PC-9 (cell line): Measurements from ENCODE around the gene KCNH2. TPM values are rescaled to one million over a fixed set of nuclear protein-coding genes. Genes with fewer than 3 reads are reported as not detected.
A peak's percentile ranks its signal among the peaks of the same experiment; 100 is the strongest.

ENCODE experiments used
- BruUV-seq: library from RNA; stranded (reverse); fragments of 400-500 nt; replicated peaks from 2 replicates; lab custom pipeline; 2021; lab: Mats Ljungman, UMichigan
- CTCF ChIA-PET: fragments of 300-600 bp; sonication (Branson Sonifier 250); formaldehyde crosslinking; loops from one replicate; lab custom pipeline; 2022; ENCODE audit warnings: antibody characterized with exemption; lab: Charles Lee
- POLR2A ChIA-PET: fragments of 300-600 bp; sonication (Branson Sonifier 250); formaldehyde crosslinking; loops from one replicate; lab custom pipeline; 2022; ENCODE audit warnings: antibody characterized with exemption; ENCODE audit not compliant: unreplicated experiment; lab: Charles Lee
- DNase-seq, 2 experiments: peaks; one replicate each; pipeline versions ENCODE4 v3.0.0 to v3.0.0-alpha.2; 2015 to 2022; ENCODE audit warnings: mixed read lengths in 1 of 2
- H2AFZ ChIP-seq: fragments of 200-600 bp; sonication (generic); 2 replicates; pipeline ENCODE4 v1.8.1; 2017; ENCODE audit warnings: antibody characterized with exemption
- H3F3A ChIP-seq: fragments of 200-600 bp; sonication (generic); 2 replicates; pipeline ENCODE4 v1.8.1; 2017; ENCODE audit warnings: antibody characterized with exemption, mild to moderate bottlenecking, low read depth; ENCODE audit not compliant: insufficient read depth
- H3K27ac ChIP-seq: fragments of 200-600 bp; sonication (generic); 2 replicates; pipeline ENCODE4 v1.6.1; 2016; ENCODE audit warnings: mixed run types
- H3K27me3 ChIP-seq: fragments of 200-600 bp; sonication (generic); 2 replicates; pipeline ENCODE4 v1.6.1; 2016; ENCODE audit warnings: low read depth, mixed run types; ENCODE audit not compliant: insufficient read depth
- H3K36me3 ChIP-seq: fragments of 200-600 bp; sonication (generic); 2 replicates; pipeline ENCODE4 v1.6.1; 2016; ENCODE audit warnings: low read depth, mixed run types
- H3K4me1 ChIP-seq: fragments of 200-600 bp; sonication (generic); replicated peaks from 2 replicates; pipeline ENCODE4 v1.6.1; 2016; ENCODE audit warnings: mixed run types; ENCODE audit not compliant: insufficient read depth
- H3K4me2 ChIP-seq: fragments of 200-600 bp; sonication (generic); 2 replicates; pipeline ENCODE4 v1.6.1; 2017; ENCODE audit warnings: mixed run types
- H3K4me3 ChIP-seq: fragments of 200-600 bp; sonication (generic); 2 replicates; pipeline ENCODE4 v1.6.1; 2016; ENCODE audit warnings: mixed run types
- H3K79me2 ChIP-seq: fragments of 200-600 bp; sonication (generic); 2 replicates; pipeline ENCODE4 v1.6.1; 2017; ENCODE audit warnings: low read depth, mixed run types
- H3K9me2 ChIP-seq: fragments of 200-600 bp; sonication (generic); 2 replicates; pipeline ENCODE4 v1.8.1; 2017; ENCODE audit warnings: mild to moderate bottlenecking; ENCODE audit not compliant: insufficient read depth
- H3K9me3 ChIP-seq: fragments of 200-600 bp; sonication (generic); 2 replicates; pipeline ENCODE4 v1.8.1; 2016; ENCODE audit warnings: low read depth; ENCODE audit not compliant: insufficient read depth
- H4K20me1 ChIP-seq: fragments of 200-600 bp; sonication (generic); 2 replicates; pipeline ENCODE4 v1.8.1; 2017; ENCODE audit not compliant: insufficient read depth
- CTCF ChIP-seq: fragments of 200-600 bp; sonication (generic); conservative IDR thresholded peaks from 2 replicates; pipeline ENCODE4 v1.6.1; 2017; ENCODE audit warnings: mixed run types, antibody characterized with exemption, mild to moderate bottlenecking, moderate library complexity
- EZH2 ChIP-seq: fragments of 200-600 bp; sonication (generic); IDR thresholded peaks from 2 replicates; pipeline ENCODE4 v1.8.0; 2017; ENCODE audit warnings: antibody characterized with exemption, low read depth
- intact Hi-C: fragments of 100-400 bp; cut with micrococcal nuclease; formaldehyde crosslinking; loops from one replicate; pipeline ENCODE4 v1.10.0; 2022; ENCODE audit not compliant: unreplicated experiment
- total RNA-seq: library from RNA; stranded (reverse); gene quantifications from 2 replicates; pipeline ENCODE4 v1.2.3, GENCODE V29; 2021

The KCNH2 gene
- total RNA-seq, 1 experiment from 2014 or later: 1.5 TPM

DNA sequence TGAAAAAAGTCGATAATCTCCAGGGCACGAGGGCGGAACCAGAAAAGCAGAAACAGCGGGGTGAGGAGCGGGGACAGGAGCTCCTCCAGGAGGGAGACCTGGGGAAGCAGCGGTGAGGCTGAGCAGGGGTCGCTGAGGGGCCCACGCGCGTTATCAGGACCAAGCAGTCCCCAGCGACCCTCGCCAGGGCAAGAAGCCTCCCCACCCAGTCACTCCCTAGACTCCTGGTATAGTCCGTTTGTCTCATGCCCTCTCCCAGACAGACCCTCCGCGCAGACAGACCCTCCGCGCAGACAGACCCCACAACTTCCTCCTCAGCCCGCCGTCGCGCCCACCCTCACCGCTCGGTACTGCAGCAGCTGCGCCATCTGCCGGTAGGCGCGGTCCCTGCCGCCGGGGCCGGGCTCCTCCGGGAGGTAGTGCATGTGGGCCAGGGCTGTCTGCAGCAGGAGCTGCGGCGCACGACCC, 39.9 kb upstream of the KCNH2 start:
- H2AFZ ChIP-seq: no peak overlapping the region

GRCh38 chr7:151017370-151017952, 39.3 kb upstream of the KCNH2 start:
- Histone ChIP-seq H3K27ac (no peak overlapping the region), H4K20me1 (no peaks in the 10 kb centered on the region), H3K27me3 (no peaks in the 10 kb centered on the region), H3K4me2 (peak overlapping the region; percentile 57; the same call in 1 of the 2 replicates), H2AFZ (no peak overlapping the region), H3K4me3 (no peak overlapping the region), H3K79me2 (no peaks in the 10 kb centered on the region), H3K4me1 (peaks cover under 1% of the 10 kb centered on the region), H3K9me2 (no peaks in the 10 kb centered on the region), H3K36me3 (no peaks in the 10 kb centered on the region), H3K9me3 (no peaks in the 10 kb centered on the region), H3F3A (peaks cover 12% of the 10 kb centered on the region; the same call in 1 of the 2 replicates)
- intact Hi-C loops: no loop called here
- ChIA-PET POLR2A (no interaction called here), CTCF (interaction anchor here (1.0 kb wide), 2 partner anchors 11 to 119 kb away, joined by 3 to 6 read pairs; partner anchors contain the start of gene ABCB8)
- no TSS peak for BruUV-seq
- TF ChIP-seq EZH2 (no peak), CTCF (no peak)
- DNase-seq: no peak

More for the DNA sequence above, 39.9 kb upstream of the KCNH2 start:
- H3K9me3 ChIP-seq: no peaks in the 10 kb centered on the region
- POLR2A ChIA-PET: no interaction called here
- H3K4me1 ChIP-seq: no peaks in the 10 kb centered on the region; the same call in 1 of the 2 replicates
- H3K27ac ChIP-seq: no peak overlapping the region
- peak overlapping the region; percentile 57 for H3K4me2 ChIP-seq
- no peak overlapping the region for H3K4me3 ChIP-seq
- CTCF ChIA-PET: interaction anchor here (0.5 to 1.3 kb wide), 6 partner anchors 10 to 142 kb away, joined by 3 to 6 read pairs (median 3); partner anchors contain the start of gene ABCB8
- no peaks in the 10 kb centered on the region for H3K9me2 ChIP-seq
- peak in 1 of 2 experiments; percentile 58 for DNase-seq
- intact Hi-C loops: no loop called here
- H3K79me2 ChIP-seq: no peaks in the 10 kb centered on the region
- no peaks in the 10 kb centered on the region for H3K27me3 ChIP-seq
- H3F3A ChIP-seq: peaks cover 12% of the 10 kb centered on the region; the same call in 1 of the 2 replicates
- BruUV-seq: no TSS peak
- no peaks in the 10 kb centered on the region for H4K20me1 ChIP-seq
- no peaks in the 10 kb centered on the region for H3K36me3 ChIP-seq
- TF ChIP-seq CTCF (peak; percentile 97), EZH2 (no peak)

DNA sequence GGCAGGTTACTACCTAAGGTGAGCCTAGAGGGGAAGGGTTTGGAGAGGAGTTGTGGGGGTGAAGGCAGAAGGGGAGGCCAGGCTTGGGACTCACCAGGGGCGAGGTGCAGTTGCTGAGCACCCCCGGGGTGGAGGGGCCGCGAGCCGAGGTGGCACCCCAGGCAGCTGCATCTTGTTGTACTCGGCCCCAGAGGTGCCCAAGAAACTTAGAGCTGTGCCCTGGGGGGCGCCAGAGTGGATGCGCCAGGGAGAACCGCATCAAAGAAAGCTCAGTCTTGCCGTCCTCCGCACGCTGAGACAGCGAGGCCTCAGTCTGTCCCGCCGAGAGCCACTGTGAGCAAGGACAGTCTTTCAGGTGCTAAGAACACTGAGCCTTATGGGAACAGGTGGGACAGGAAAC, 38.8 kb upstream of the KCNH2 start:
- H3K79me2 ChIP-seq: no peaks in the 10 kb centered on the region
- no peak for DNase-seq
- ChIA-PET CTCF (no interaction called here), POLR2A (no interaction called here)
- no peaks in the 10 kb centered on the region for H3K36me3 ChIP-seq
- H3K9me3 ChIP-seq: no peaks in the 10 kb centered on the region
- no TSS peak for BruUV-seq
- H2AFZ ChIP-seq: no peak overlapping the region
- peaks cover 6% of the 10 kb centered on the region for H3K4me1 ChIP-seq
- TF ChIP-seq CTCF: no peak
- TF ChIP-seq EZH2: no peak
- H3K27me3 ChIP-seq: no peaks in the 10 kb centered on the region
- no peaks in the 10 kb centered on the region for H4K20me1 ChIP-seq
- no peak overlapping the region for H3K27ac ChIP-seq
- intact Hi-C loops: no loop called here
- no peak overlapping the region for H3K4me2 ChIP-seq
- no peaks in the 10 kb centered on the region for H3K9me2 ChIP-seq
- peaks cover 12% of the 10 kb centered on the region; the same call in 1 of the 2 replicates for H3F3A ChIP-seq
- no peak overlapping the region for H3K4me3 ChIP-seq
